ENCODE results near the gene LRRTM3.

DNA sequence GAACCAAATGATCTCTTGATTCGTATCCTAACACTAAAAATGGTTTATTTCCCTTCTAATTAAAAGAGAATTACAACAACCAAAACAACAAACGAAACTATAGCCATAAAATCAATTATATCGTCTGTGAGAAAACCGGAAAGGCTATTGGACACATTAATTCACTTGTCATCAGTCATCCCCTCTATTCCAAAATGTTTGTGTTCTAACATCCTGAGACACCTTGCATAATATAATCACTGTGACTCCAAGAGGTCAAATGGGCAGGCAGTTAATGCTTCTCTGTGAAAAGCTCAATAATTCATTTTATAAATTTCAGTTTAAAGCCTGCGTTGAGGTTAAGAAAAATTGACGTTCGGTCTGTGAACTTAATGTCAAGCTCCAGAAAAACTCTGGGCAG lies 463 bp upstream of the LRRTM3 start:
- TF ChIP-seq, protein P1, sequence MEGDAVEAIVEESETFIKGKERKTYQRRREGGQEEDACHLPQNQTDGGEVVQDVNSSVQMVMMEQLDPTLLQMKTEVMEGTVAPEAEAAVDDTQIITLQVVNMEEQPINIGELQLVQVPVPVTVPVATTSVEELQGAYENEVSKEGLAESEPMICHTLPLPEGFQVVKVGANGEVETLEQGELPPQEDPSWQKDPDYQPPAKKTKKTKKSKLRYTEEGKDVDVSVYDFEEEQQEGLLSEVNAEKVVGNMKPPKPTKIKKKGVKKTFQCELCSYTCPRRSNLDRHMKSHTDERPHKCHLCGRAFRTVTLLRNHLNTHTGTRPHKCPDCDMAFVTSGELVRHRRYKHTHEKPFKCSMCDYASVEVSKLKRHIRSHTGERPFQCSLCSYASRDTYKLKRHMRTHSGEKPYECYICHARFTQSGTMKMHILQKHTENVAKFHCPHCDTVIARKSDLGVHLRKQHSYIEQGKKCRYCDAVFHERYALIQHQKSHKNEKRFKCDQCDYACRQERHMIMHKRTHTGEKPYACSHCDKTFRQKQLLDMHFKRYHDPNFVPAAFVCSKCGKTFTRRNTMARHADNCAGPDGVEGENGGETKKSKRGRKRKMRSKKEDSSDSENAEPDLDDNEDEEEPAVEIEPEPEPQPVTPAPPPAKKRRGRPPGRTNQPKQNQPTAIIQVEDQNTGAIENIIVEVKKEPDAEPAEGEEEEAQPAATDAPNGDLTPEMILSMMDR (IDR thresholded peaks at IDR 0.05 in 8 of 11, conservative IDR thresholded peaks at IDR 0.05 in 3 of 11) = no peak
- no peak for TF ChIP-seq POLR2AphosphoS5 (IDR thresholded peaks at IDR 0.05)
- TF ChIP-seq POLR2A (IDR thresholded peaks at IDR 0.05) = no peak

Data from spleen (tissue), 7 donors.